NB4 (cell line): Measurements from ENCODE around the gene MYO16.

ENCODE experiments used
- CTCF ChIP-seq: IDR thresholded peaks from one replicate; pipeline ENCODE4 v1.5.1; 2012; ENCODE audit warnings: low read depth, low read length
- MAX ChIP-seq: IDR thresholded peaks from 2 replicates; pipeline ENCODE4 v1.6.1; 2011; ENCODE audit warnings: low read depth, low read length
- MYC ChIP-seq: IDR thresholded peaks from 2 replicates; pipeline ENCODE4 v1.6.1; 2011; ENCODE audit warnings: low read depth, low read length
- POLR2A ChIP-seq: IDR thresholded peaks from 2 replicates; pipeline ENCODE4 v1.6.1; 2011; ENCODE audit warnings: mild to moderate bottlenecking; ENCODE audit not compliant: insufficient read length; ENCODE audit errors: extremely low read depth

- TF ChIP-seq POLR2A (no peak), CTCF (no peak), MAX (no peak), MYC (no peak)
These were observed 511.3 kb downstream of the MYO16 start for GRCh38 chr13:109140479-109141349.
